ENCODE results near the gene HACL1. TPM values are rescaled to one million over a fixed set of nuclear protein-coding genes. Genes with fewer than 3 reads are reported as not detected.
"Not testable (repeated sequence)": the region's sequence is repeated elsewhere in the genome, so short reads cannot be mapped to it uniquely, and the experiment has no call there.

The HACL1 gene
- total RNA-seq, 6 experiments from 2014 or later, result 28.9 to 37.4 (median 32.9) TPM

GRCh38 chr3:15628967-15629366, 27.6 kb upstream of the HACL1 start:
- Histone ChIP-seq H3K27me3 (no peaks in the 10 kb centered on the region), H3K9me3 (no peaks in the 10 kb centered on the region), H3K4me1 (peaks cover 0 to 12% (median 3%) of the 10 kb centered on the region in 4 donors), H3K4me3 (no peak overlapping the region), H3K36me3 (no peaks in the 10 kb centered on the region), H3K27ac (no peak overlapping the region)
- intact Hi-C loops (cut with DNase I), result loop anchor here in 1 of 2 donors (5.0 kb wide), 1 partner anchor 623 kb away; no protein-coding TSS in a partner anchor
- ATAC-seq (no peak), DNase-seq (no peak)
- no peak for TF ChIP-seq CTCF (IDR thresholded peaks at IDR 0.05)
- no peak for TF ChIP-seq POLR2A (IDR thresholded peaks at IDR 0.05)

GRCh38 chr3:15623535-15624440, 22.4 kb upstream of the HACL1 start:
- no peaks in the 10 kb centered on the region for H3K27me3 ChIP-seq
- ATAC-seq (no peak), DNase-seq (no peak)
- H3K9me3 ChIP-seq, result peaks cover 0 to 9% (median 0%) of the 10 kb centered on the region in 4 donors
- no peak for TF ChIP-seq POLR2A (IDR thresholded peaks at IDR 0.05)
- TF ChIP-seq CTCF (IDR thresholded peaks at IDR 0.05), result no peak
- intact Hi-C loops (cut with DNase I), result no loop called here
- no peak overlapping the region for H3K4me3 ChIP-seq
- H3K27ac ChIP-seq, result no peak overlapping the region
- peaks cover 0 to 13% (median 0%) of the 10 kb centered on the region in 4 donors for H3K4me1 ChIP-seq
- WGBS (ENCODE audit: insufficient coverage, low coverage, low lambda C conversion rate, missing lambda C conversion rate), result 63% methylated on average over 4 of the region's 4 CpGs
- H3K36me3 ChIP-seq, result peaks cover 0 to 7% (median 0%) of the 10 kb centered on the region in 4 donors

- ATAC-seq; DNase-seq; H3K27me3 ChIP-seq; intact Hi-C loops (cut with DNase I); H3K36me3 ChIP-seq; H3K4me3 ChIP-seq; H3K9me3 ChIP-seq: not testable (repeated sequence)
- 87% methylated on average over 7 of the region's 8 CpGs for WGBS (ENCODE audit: insufficient coverage, low coverage, low lambda C conversion rate, missing lambda C conversion rate)
- H3K4me1 ChIP-seq, result peaks cover 0 to 17% (median 0%) of the 10 kb centered on the region in 4 donors
- peak overlapping the region in 1 of 3 donors; percentile 10 for H3K27ac ChIP-seq
These were observed 18.5 kb upstream of the HACL1 start for GRCh38 chr3:15619659-15620464.

- intact Hi-C loops (cut with DNase I), result no loop called here
- no peak for DNase-seq
- TF ChIP-seq POLR2A (IDR thresholded peaks at IDR 0.05), result no peak
- TF ChIP-seq CTCF (IDR thresholded peaks at IDR 0.05), result no peak
- H3K4me3 ChIP-seq, result no peak overlapping the region
- H3K36me3 ChIP-seq, result peaks cover 0 to 3% (median 0%) of the 10 kb centered on the region in 4 donors
- H3K27me3 ChIP-seq, result no peaks in the 10 kb centered on the region
- no peak for ATAC-seq
- H3K9me3 ChIP-seq, result peaks cover 0 to 9% (median 0%) of the 10 kb centered on the region in 4 donors
- H3K27ac ChIP-seq, result no peak overlapping the region
- H3K4me1 ChIP-seq, result peaks cover 0 to 38% (median 7%) of the 10 kb centered on the region in 4 donors
- WGBS (ENCODE audit: insufficient coverage, low coverage, low lambda C conversion rate, missing lambda C conversion rate), result 92% methylated on average over 6 of the region's 6 CpGs
These were observed 14.7 kb upstream of the HACL1 start for GRCh38 chr3:15616053-15616452.

Measured in right lobe of liver (tissue), 6 donors.